Measurements from ENCODE around the gene TRPC1.

Gene TRPC1

DNA sequence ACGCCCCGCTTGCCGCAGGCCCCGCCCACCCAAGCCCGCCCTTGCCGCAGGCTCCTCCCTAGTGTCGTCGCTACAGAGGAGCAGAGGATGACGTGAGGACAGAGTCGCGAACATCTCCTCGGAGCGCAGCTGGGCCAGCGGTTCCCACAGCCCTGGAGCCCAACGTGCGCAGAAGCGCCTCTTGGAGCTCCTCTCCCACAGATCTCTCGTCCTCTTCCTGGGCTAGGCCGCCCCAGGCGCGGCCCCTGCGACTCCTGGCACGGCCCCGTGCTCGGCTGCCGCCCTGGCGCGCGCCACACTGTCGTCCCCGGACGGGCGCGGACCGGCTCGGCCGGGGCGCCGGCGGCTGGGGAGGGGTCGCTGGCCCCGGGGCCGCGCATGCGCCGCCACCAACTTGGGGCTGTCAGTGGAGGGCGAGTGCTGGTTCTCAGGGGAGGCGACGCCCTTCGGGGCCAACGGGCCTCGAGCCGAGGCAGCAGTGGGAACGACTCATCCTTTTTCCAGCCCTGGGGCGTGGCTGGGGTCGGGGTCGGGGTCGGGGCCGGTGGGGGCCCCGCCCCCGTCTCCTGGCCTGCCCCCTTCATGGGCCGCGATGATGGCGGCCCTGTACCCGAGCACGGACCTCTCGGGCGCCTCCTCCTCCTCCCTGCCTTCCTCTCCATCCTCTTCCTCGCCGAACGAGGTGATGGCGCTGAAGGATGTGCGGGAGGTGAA is at the start of gene TRPC1:
Gene TRPC1 (plus strand): TSS at position 67 of the 714 bp plus-strand sequence. CDS start 526 bp downstream, at position 593.
- peaks cover 7% of the 10 kb centered on the region for H3K36me3 ChIP-seq (ENCODE audit: insufficient read depth, insufficient read length, low read length)
- DNase-seq (ENCODE audit: low read depth, low spot score): peak; percentile 87
- H3K9ac ChIP-seq (ENCODE audit: insufficient read length, low read depth): peak within 1 kb of the TSS; percentile 98
- TF ChIP-seq SUZ12 (IDR thresholded peaks at IDR 0.05; ENCODE audit: extremely low read depth, insufficient read depth, insufficient read length): no peak
- no peak for TF ChIP-seq ZNF274 (IDR thresholded peaks at IDR 0.05; ENCODE audit: low read depth, low read length)
- TF ChIP-seq YY1 (IDR thresholded peaks at IDR 0.05; ENCODE audit: insufficient read depth, insufficient read length): peak; percentile 53
- H3K9me3 ChIP-seq (ENCODE audit: insufficient read depth, low read length): no peaks in the 10 kb centered on the region
- no peaks in the 10 kb centered on the region for H3K27me3 ChIP-seq (ENCODE audit: insufficient read depth, insufficient read length)
- H3K4me3 ChIP-seq (ENCODE audit: insufficient read length, low read depth): peak within 1 kb of the TSS; percentile 69
- no peaks in the 10 kb centered on the region for H3K4me1 ChIP-seq (ENCODE audit: insufficient read depth, insufficient read length)

DNA sequence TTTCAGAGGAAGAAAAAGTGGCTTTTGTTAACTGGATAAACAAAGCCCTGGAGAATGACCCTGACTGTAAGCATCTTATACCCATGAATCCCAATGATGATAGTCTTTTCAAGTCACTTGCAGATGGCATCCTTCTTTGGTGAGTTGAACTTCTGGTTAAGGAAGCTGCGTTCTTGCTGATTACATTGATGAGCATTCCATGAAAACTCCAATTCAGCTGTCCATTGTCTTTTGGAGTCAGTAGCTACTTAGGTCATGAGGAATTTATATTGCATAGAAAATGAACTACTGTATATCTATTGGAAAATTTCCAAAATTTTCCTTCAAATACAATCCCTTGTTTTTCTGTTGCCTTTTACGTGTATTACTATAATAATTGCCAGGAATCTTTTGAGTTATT is 47.7 kb upstream of the TRPC1 start:
- TF ChIP-seq YY1 (IDR thresholded peaks at IDR 0.05; ENCODE audit: insufficient read depth, insufficient read length): no peak
- no peak for TF ChIP-seq ZNF274 (IDR thresholded peaks at IDR 0.05; ENCODE audit: low read depth, low read length)
- no peak for TF ChIP-seq SUZ12 (IDR thresholded peaks at IDR 0.05; ENCODE audit: extremely low read depth, insufficient read depth, insufficient read length)
- DNase-seq (ENCODE audit: low read depth, low spot score): no peak
- no peak overlapping the region for H3K9ac ChIP-seq (ENCODE audit: insufficient read length, low read depth)
- H3K27me3 ChIP-seq (ENCODE audit: insufficient read depth, insufficient read length): no peaks in the 10 kb centered on the region
- no peaks in the 10 kb centered on the region for H3K9me3 ChIP-seq (ENCODE audit: insufficient read depth, low read length)
- no peaks in the 10 kb centered on the region for H3K36me3 ChIP-seq (ENCODE audit: insufficient read depth, insufficient read length, low read length)
- H3K4me3 ChIP-seq (ENCODE audit: insufficient read length, low read depth): no peak overlapping the region
- H3K4me1 ChIP-seq (ENCODE audit: insufficient read depth, insufficient read length): no peaks in the 10 kb centered on the region

DNA sequence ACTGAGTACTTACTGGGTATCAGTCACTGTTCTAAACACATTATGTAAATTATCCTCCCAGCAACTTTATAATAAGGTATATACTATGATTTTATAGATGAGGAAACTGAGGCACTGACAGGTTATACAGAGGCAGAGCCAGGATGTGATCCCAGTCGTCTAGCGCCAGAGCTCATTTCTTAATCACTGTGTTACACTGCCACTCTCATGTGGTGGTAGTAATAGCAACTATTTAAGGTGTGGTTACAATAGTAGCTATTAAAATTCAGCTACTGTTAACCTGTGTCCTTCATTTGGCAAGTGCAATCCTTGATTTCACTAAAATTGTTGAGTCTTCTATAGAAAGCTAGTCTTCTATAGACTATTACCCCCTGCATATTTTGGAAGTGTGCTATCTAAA is 43.1 kb upstream of the TRPC1 start:
- H3K4me3 ChIP-seq (ENCODE audit: insufficient read length, low read depth): no peak overlapping the region
- no peaks in the 10 kb centered on the region for H3K27me3 ChIP-seq (ENCODE audit: insufficient read depth, insufficient read length)
- no peaks in the 10 kb centered on the region for H3K36me3 ChIP-seq (ENCODE audit: insufficient read depth, insufficient read length, low read length)
- TF ChIP-seq ZNF274 (IDR thresholded peaks at IDR 0.05; ENCODE audit: low read depth, low read length) (no peak), SUZ12 (IDR thresholded peaks at IDR 0.05; ENCODE audit: extremely low read depth, insufficient read depth, insufficient read length) (no peak), YY1 (IDR thresholded peaks at IDR 0.05; ENCODE audit: insufficient read depth, insufficient read length) (no peak)
- no peaks in the 10 kb centered on the region for H3K4me1 ChIP-seq (ENCODE audit: insufficient read depth, insufficient read length)
- H3K9me3 ChIP-seq (ENCODE audit: insufficient read depth, low read length): no peaks in the 10 kb centered on the region
- no peak for DNase-seq (ENCODE audit: low read depth, low spot score)
- no peak overlapping the region for H3K9ac ChIP-seq (ENCODE audit: insufficient read length, low read depth)

DNA sequence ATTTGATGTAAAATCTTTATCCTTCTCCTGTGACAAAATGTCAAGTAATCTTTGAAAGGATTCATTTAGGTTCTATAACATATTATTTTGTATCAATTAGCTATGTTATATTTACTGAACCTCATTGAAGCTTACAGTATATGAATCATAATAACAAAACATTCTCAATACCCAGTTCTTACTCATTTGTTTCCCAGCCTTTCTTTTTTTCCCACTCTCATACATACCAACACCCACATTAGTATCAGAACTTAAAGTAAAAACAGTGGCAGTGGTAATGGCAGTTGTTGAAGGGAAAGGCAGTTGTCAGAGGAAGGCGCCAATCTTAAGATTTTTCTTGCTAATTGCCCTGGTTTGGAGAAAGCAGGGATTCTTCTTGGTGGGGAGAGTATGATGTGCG is 33.2 kb upstream of the TRPC1 start:
- no peak overlapping the region for H3K4me3 ChIP-seq (ENCODE audit: insufficient read length, low read depth)
- TF ChIP-seq ZNF274 (IDR thresholded peaks at IDR 0.05; ENCODE audit: low read depth, low read length) (no peak), SUZ12 (IDR thresholded peaks at IDR 0.05; ENCODE audit: extremely low read depth, insufficient read depth, insufficient read length) (no peak), YY1 (IDR thresholded peaks at IDR 0.05; ENCODE audit: insufficient read depth, insufficient read length) (no peak)
- no peak for DNase-seq (ENCODE audit: low read depth, low spot score)
- H3K9me3 ChIP-seq (ENCODE audit: insufficient read depth, low read length): no peaks in the 10 kb centered on the region
- no peaks in the 10 kb centered on the region for H3K4me1 ChIP-seq (ENCODE audit: insufficient read depth, insufficient read length)
- no peak overlapping the region for H3K9ac ChIP-seq (ENCODE audit: insufficient read length, low read depth)
- no peaks in the 10 kb centered on the region for H3K27me3 ChIP-seq (ENCODE audit: insufficient read depth, insufficient read length)
- H3K36me3 ChIP-seq (ENCODE audit: insufficient read depth, insufficient read length, low read length): no peaks in the 10 kb centered on the region

DNA sequence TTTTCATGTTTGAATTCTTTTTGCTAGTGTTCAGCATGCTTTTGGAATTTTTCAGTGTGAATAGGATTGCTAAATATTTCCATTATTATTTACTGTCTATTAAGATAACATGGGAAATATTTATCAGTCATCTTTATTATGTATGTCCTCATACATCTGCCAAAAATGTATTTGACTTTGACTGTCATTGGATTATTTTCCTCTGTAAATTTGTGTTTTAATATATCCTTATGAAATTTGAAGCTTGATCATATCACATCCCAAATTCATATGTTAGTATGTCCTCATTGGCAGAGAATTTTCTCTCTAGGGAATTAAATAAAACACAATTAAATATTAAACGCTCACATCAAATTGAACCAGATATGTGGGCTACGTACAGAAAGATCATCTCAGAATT is 32.3 kb upstream of the TRPC1 start:
- Histone ChIP-seq H3K9ac (ENCODE audit: insufficient read length, low read depth) (no peak overlapping the region), H3K9me3 (ENCODE audit: insufficient read depth, low read length) (no peaks in the 10 kb centered on the region), H3K27me3 (ENCODE audit: insufficient read depth, insufficient read length) (no peaks in the 10 kb centered on the region), H3K36me3 (ENCODE audit: insufficient read depth, insufficient read length, low read length) (no peaks in the 10 kb centered on the region), H3K4me3 (ENCODE audit: insufficient read length, low read depth) (no peak overlapping the region), H3K4me1 (ENCODE audit: insufficient read depth, insufficient read length) (no peaks in the 10 kb centered on the region)
- TF ChIP-seq SUZ12 (IDR thresholded peaks at IDR 0.05; ENCODE audit: extremely low read depth, insufficient read depth, insufficient read length): no peak
- TF ChIP-seq ZNF274 (IDR thresholded peaks at IDR 0.05; ENCODE audit: low read depth, low read length): no peak
- TF ChIP-seq YY1 (IDR thresholded peaks at IDR 0.05; ENCODE audit: insufficient read depth, insufficient read length): no peak
- no peak for DNase-seq (ENCODE audit: low read depth, low spot score)

DNA sequence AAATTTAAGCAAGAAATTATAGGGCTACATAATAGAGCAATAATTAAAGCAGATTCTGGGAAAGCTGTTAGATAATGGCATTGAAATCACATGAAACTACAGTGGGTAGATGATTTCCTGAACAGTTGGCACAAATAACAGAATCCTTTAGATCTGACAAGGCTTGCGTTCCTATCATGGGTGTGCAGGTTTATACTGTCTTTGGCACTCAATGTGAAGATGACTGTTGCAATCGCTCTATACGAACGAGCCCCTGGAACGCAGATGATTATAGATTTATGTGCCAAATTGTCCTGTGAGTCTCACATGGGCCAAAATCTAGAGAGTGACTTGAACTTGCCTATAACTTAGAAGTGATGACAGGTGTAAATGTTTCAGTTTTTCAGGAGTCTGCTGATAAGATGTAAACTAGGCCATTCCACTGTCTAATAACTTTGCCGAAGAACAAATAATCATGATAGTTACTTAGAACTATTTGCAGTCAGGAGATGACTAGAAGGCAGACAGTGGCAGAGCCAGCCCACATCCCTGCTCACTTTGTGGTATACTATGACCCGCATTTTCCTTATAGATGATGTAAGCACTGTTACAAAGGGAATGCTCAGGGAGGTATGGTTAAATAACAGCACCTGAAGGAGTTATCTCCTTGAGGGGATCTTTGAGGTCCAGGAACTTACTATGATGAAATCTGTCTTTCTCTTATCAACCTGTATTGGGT is 30.5 kb upstream of the TRPC1 start:
- TF ChIP-seq ZNF274 (IDR thresholded peaks at IDR 0.05; ENCODE audit: low read depth, low read length) (no peak), YY1 (IDR thresholded peaks at IDR 0.05; ENCODE audit: insufficient read depth, insufficient read length) (no peak), SUZ12 (IDR thresholded peaks at IDR 0.05; ENCODE audit: extremely low read depth, insufficient read depth, insufficient read length) (no peak)
- no peak for DNase-seq (ENCODE audit: low read depth, low spot score)
- H3K4me1 ChIP-seq (ENCODE audit: insufficient read depth, insufficient read length): no peaks in the 10 kb centered on the region
- no peak overlapping the region for H3K4me3 ChIP-seq (ENCODE audit: insufficient read length, low read depth)
- H3K36me3 ChIP-seq (ENCODE audit: insufficient read depth, insufficient read length, low read length): no peaks in the 10 kb centered on the region
- H3K27me3 ChIP-seq (ENCODE audit: insufficient read depth, insufficient read length): no peaks in the 10 kb centered on the region
- H3K9me3 ChIP-seq (ENCODE audit: insufficient read depth, low read length): no peaks in the 10 kb centered on the region
- no peak overlapping the region for H3K9ac ChIP-seq (ENCODE audit: insufficient read length, low read depth)

DNA sequence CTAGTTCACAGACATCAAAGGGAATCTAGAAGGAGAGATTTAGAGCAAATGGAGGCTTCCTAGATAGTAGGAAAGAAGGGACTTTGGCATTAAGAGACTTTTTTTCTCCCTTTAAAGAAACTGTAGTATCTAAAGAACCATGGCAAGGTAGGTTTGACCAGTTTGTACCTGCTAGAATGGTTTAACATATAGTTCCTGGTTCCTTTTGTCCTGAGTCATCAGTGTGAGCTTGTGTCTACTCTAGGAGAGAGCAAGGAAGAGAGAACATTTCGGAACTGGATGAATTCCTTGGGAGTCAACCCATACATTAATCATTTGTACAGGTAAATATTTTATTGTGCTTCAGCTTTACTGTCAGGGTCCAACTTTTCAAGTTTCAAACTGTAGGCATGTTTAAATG is 29.6 kb upstream of the TRPC1 start:
- Histone ChIP-seq H3K9me3 (ENCODE audit: insufficient read depth, low read length) (no peaks in the 10 kb centered on the region), H3K36me3 (ENCODE audit: insufficient read depth, insufficient read length, low read length) (no peaks in the 10 kb centered on the region), H3K9ac (ENCODE audit: insufficient read length, low read depth) (no peak overlapping the region), H3K4me3 (ENCODE audit: insufficient read length, low read depth) (no peak overlapping the region), H3K27me3 (ENCODE audit: insufficient read depth, insufficient read length) (no peaks in the 10 kb centered on the region), H3K4me1 (ENCODE audit: insufficient read depth, insufficient read length) (no peaks in the 10 kb centered on the region)
- no peak for TF ChIP-seq ZNF274 (IDR thresholded peaks at IDR 0.05; ENCODE audit: low read depth, low read length)
- TF ChIP-seq YY1 (IDR thresholded peaks at IDR 0.05; ENCODE audit: insufficient read depth, insufficient read length): no peak
- TF ChIP-seq SUZ12 (IDR thresholded peaks at IDR 0.05; ENCODE audit: extremely low read depth, insufficient read depth, insufficient read length): no peak
- no peak for DNase-seq (ENCODE audit: low read depth, low spot score)

Measured in NT2/D1 (cell line).